CD14-positive monocyte (primary cell): ENCODE data around the gene RUVBL1. TPM values are rescaled to one million over a fixed set of nuclear protein-coding genes. Genes with fewer than 3 reads are reported as not detected.

Source experiments
- DNase-seq, 3 donors: peaks; one replicate each; pipeline ENCODE4 v3.0.0-alpha.2; 2011 to 2022
- H2AFZ ChIP-seq: 2 replicates; pipeline ENCODE4 v1.6.0; 2012; ENCODE audit warnings: mild to moderate bottlenecking, low read depth, low read length, inconsistent platforms; ENCODE audit not compliant: insufficient read depth, poor library complexity, severe bottlenecking
- H3K27ac ChIP-seq, 2 donors: 1 replicate in 1 of 2; 2 replicates in 1 of 2; pipeline ENCODE4 v1.5.1; 2012 to 2013; ENCODE audit warnings: low read length in 2 of 2, control low read depth in 1 of 2, inconsistent platforms in 1 of 2, low read depth in 1 of 2, mild to moderate bottlenecking in 1 of 2
- H3K27me3 ChIP-seq, 2 donors: one replicate each; pipeline versions ENCODE4 v1.6.0 to v1.6.1; 2011 to 2013; ENCODE audit warnings: low read length in 2 of 2; ENCODE audit not compliant: control insufficient read depth in 2 of 2, insufficient read depth in 2 of 2
- H3K36me3 ChIP-seq, 2 donors: replicated peaks in 1 of 2; 1 replicate in 1 of 2; 2 replicates in 1 of 2; pipeline versions ENCODE4 v1.5.1 to v1.6.1; 2012 to 2013; ENCODE audit warnings: low read length in 2 of 2, control low read depth in 1 of 2, inconsistent platforms in 1 of 2, mild to moderate bottlenecking in 1 of 2; ENCODE audit not compliant: insufficient read depth in 2 of 2, control insufficient read depth in 1 of 2
- H3K4me1 ChIP-seq, 2 donors: 1 replicate in 1 of 2; 2 replicates in 1 of 2; pipeline versions ENCODE4 v1.5.1 to v1.6.1; 2012 to 2013; ENCODE audit warnings: low read length in 2 of 2, control low read depth in 1 of 2, inconsistent platforms in 1 of 2, mild to moderate bottlenecking in 1 of 2, moderate library complexity in 1 of 2; ENCODE audit not compliant: insufficient read depth in 2 of 2, control insufficient read depth in 1 of 2
- H3K4me2 ChIP-seq: replicated peaks from 2 replicates; pipeline ENCODE3; 2012; ENCODE audit warnings: low read length, moderate library complexity, mild to moderate bottlenecking; ENCODE audit not compliant: poor library complexity, severe bottlenecking; ENCODE audit errors: extremely low read depth
- H3K4me3 ChIP-seq, 3 experiments: fragments of 200-600 bp in 1 of 3; sonication (generic) in 1 of 3; replicated peaks in 1 of 3; 1 replicate in 2 of 3; 2 replicates in 1 of 3; pipeline ENCODE4 v1.5.1; 2011 to 2013; ENCODE audit warnings: low read length in 3 of 3, mild to moderate bottlenecking in 3 of 3, control low read depth in 2 of 3, low read depth in 2 of 3, inconsistent platforms in 1 of 3, moderate library complexity in 1 of 3
- H3K79me2 ChIP-seq: 2 replicates; pipeline ENCODE4 v1.6.0; 2012; ENCODE audit warnings: mild to moderate bottlenecking, control low read depth, inconsistent platforms, low read length, moderate library complexity; ENCODE audit not compliant: insufficient read depth
- H3K9ac ChIP-seq: 2 replicates; pipeline ENCODE4 v1.6.0; 2017; ENCODE audit warnings: low read length, mild to moderate bottlenecking; ENCODE audit not compliant: insufficient read depth, poor library complexity, severe bottlenecking
- H3K9me3 ChIP-seq, 2 donors: replicated peaks in 1 of 2; 1 replicate in 1 of 2; 2 replicates in 1 of 2; pipeline versions ENCODE4 v1.5.1 to v1.6.1; 2012 to 2013; ENCODE audit warnings: low read length in 2 of 2, control low read depth in 1 of 2; ENCODE audit not compliant: control insufficient read depth in 1 of 2, insufficient read depth in 1 of 2
- H4K20me1 ChIP-seq: 2 replicates; pipeline ENCODE4 v1.6.0; 2012; ENCODE audit warnings: mild to moderate bottlenecking, low read length, control low read depth, moderate library complexity; ENCODE audit not compliant: insufficient read depth
- H3K27ac Mint-ChIP-seq, 7 donors: one replicate each; pipeline ENCODE4 v1.8.0; 2020; ENCODE audit warnings: mild to moderate bottlenecking in 7 of 7, mixed read lengths in 7 of 7, moderate library complexity in 6 of 7, inconsistent platforms in 2 of 7
- H3K27me3 Mint-ChIP-seq, 3 donors: one replicate each; pipeline ENCODE4 v1.8.0; 2021 to 2022; ENCODE audit warnings: low read depth in 3 of 3, mild to moderate bottlenecking in 3 of 3, mixed read lengths in 3 of 3, moderate library complexity in 3 of 3, inconsistent platforms in 1 of 3
- H3K36me3 Mint-ChIP-seq, 2 donors: one replicate each; pipeline ENCODE4 v1.8.0; 2020; ENCODE audit warnings: mixed read lengths in 2 of 2, inconsistent platforms in 1 of 2, mild to moderate bottlenecking in 1 of 2
- H3K4me1 Mint-ChIP-seq: one replicate; pipeline ENCODE4 v1.8.0; 2020; ENCODE audit warnings: mild to moderate bottlenecking, mixed read lengths
- H3K4me3 Mint-ChIP-seq, 2 donors: one replicate each; pipeline ENCODE4 v1.8.0; 2020; ENCODE audit warnings: mild to moderate bottlenecking in 2 of 2, mixed read lengths in 2 of 2, moderate library complexity in 1 of 2
- H3K9me3 Mint-ChIP-seq, 7 donors: one replicate each; pipeline ENCODE4 v1.8.0; 2020 to 2022; ENCODE audit warnings: mixed read lengths in 7 of 7, mild to moderate bottlenecking in 6 of 7, moderate library complexity in 6 of 7, inconsistent platforms in 2 of 7
- WGBS: methylation state at CpG from one replicate; pipeline ENCODE4 v1.1.5; 2013; ENCODE audit warnings: missing lambda C conversion rate; ENCODE audit not compliant: insufficient coverage; 5-methylcytosine and 5-hydroxymethylcytosine counted together
- intact Hi-C, 2 donors: fragments of 100-400 bp; cut with micrococcal nuclease; formaldehyde crosslinking; loops; one replicate each; pipeline versions ENCODE4 v1.15.0 to v1.15.1; 2023
- polyA plus RNA-seq, 3 donors: library from polyadenylated mRNA; depleted of rRNA in 1 of 3; unstranded in 2 of 3; stranded (reverse) in 1 of 3; fragments of 300-500 nt in 2 of 3; fragments of >200 nt in 1 of 3; fragmentation: Illumina TruSeq in 2 of 3; gene quantifications; 1 replicate in 2 of 3; 2 replicates in 1 of 3; pipeline ENCODE4 v1.2.3, GENCODE V29; 2012 to 2021
- TF ChIP-seq, protein P1 (sequence below): fragments of 200-600 bp; IDR thresholded peaks from one replicate; pipeline ENCODE4 v1.8.0; 2022; ENCODE audit warnings: antibody characterized with exemption, mild to moderate bottlenecking

RUVBL1 gene
- polyA plus RNA-seq, 3 donors = 11.0 to 16.2 (median 14.4) TPM

DNA sequence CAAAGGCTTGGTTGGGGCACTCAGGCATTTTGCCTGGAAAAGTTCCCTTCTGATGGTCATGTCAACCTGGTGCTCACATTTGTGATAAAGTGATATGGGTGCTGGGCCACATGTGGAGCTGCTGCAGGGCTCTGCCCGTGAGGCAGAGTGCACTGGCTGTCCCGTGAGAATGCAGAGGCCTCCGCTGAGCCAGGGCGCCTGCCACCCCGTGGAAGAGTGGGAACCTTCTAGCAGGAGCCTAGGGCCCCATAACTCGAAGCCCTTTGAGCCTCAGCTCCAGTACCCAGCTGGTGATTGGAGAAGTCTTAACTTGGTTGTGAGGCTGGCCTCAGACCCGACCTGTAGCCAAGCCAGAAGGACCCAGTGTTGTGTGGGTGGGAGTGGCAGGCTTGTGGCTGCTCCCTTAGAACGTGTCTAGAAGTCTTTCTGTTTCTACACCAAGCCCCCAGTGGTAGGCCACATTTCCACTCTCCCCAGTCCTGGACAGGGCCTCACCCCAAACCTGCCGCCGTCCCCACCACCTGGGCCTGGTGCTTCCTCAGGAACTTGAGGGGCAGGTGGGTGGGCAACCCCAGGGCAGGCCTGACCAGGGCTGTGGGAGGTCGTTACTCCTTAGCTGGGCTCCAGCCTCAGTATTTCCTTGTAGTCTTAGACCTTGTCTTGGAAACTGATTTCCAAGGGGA, 51.7 kb downstream of the RUVBL1 start:
- no peaks in the 10 kb centered on the region for H3K9me3 Mint-ChIP-seq
- intact Hi-C loops = loop anchor here in 1 of 2 donors (10.0 kb wide), 4 partner anchors 397 to 543 kb away; partner anchors contain the start of gene ABTB1
- 87% methylated on average over 8 of the region's 11 CpGs for WGBS
- Histone ChIP-seq H3K4me1 (peaks cover 22 to 40% of the 10 kb centered on the region in 2 donors), H3K4me3 (no peak overlapping the region), H3K9me3 (no peaks in the 10 kb centered on the region), H4K20me1 (peaks cover 67% of the 10 kb centered on the region), H2AFZ (no peak overlapping the region), H3K9ac (no peak overlapping the region), H3K4me2 (no peak overlapping the region), H3K79me2 (peaks cover 19% of the 10 kb centered on the region), H3K27me3 (no peaks in the 10 kb centered on the region), H3K36me3 (peaks cover 59 to 61% of the 10 kb centered on the region in 2 donors), H3K27ac (peak overlapping the region in 1 of 2 donors; percentile 35)
- H3K36me3 Mint-ChIP-seq = peaks cover 43 to 60% of the 10 kb centered on the region in 2 donors
- DNase-seq = no peak
- H3K4me3 Mint-ChIP-seq = no peak overlapping the region
- H3K27ac Mint-ChIP-seq = peak overlapping the region in 1 of 7 donors; percentile 74
- peaks cover 0 to 2% (median 0%) of the 10 kb centered on the region in 3 donors for H3K27me3 Mint-ChIP-seq
- H3K4me1 Mint-ChIP-seq = peaks cover 26% of the 10 kb centered on the region
- TF ChIP-seq, protein P1, sequence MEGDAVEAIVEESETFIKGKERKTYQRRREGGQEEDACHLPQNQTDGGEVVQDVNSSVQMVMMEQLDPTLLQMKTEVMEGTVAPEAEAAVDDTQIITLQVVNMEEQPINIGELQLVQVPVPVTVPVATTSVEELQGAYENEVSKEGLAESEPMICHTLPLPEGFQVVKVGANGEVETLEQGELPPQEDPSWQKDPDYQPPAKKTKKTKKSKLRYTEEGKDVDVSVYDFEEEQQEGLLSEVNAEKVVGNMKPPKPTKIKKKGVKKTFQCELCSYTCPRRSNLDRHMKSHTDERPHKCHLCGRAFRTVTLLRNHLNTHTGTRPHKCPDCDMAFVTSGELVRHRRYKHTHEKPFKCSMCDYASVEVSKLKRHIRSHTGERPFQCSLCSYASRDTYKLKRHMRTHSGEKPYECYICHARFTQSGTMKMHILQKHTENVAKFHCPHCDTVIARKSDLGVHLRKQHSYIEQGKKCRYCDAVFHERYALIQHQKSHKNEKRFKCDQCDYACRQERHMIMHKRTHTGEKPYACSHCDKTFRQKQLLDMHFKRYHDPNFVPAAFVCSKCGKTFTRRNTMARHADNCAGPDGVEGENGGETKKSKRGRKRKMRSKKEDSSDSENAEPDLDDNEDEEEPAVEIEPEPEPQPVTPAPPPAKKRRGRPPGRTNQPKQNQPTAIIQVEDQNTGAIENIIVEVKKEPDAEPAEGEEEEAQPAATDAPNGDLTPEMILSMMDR = no peak

- WGBS = 97% methylated on average over 10 of the region's 13 CpGs
- Histone ChIP-seq H4K20me1 (peaks cover 75% of the 10 kb centered on the region), H3K27ac (peak overlapping the region in 1 of 2 donors; percentile 35), H3K9ac (no peak overlapping the region), H3K9me3 (no peaks in the 10 kb centered on the region), H3K36me3 (peaks cover 67 to 70% of the 10 kb centered on the region in 2 donors), H3K4me3 (no peak overlapping the region), H2AFZ (no peak overlapping the region), H3K27me3 (no peaks in the 10 kb centered on the region), H3K79me2 (peaks cover 23% of the 10 kb centered on the region), H3K4me2 (no peak overlapping the region), H3K4me1 (peaks cover 15 to 31% of the 10 kb centered on the region in 2 donors)
- Mint-ChIP-seq H3K27me3 (peaks cover 0 to under 1% (median 0%) of the 10 kb centered on the region in 3 donors), H3K27ac (peak overlapping the region in 2 of 7 donors; percentile 18 to 70), H3K9me3 (no peaks in the 10 kb centered on the region), H3K36me3 (peaks cover 52 to 68% of the 10 kb centered on the region in 2 donors), H3K4me3 (no peak overlapping the region), H3K4me1 (peaks cover 24% of the 10 kb centered on the region)
- DNase-seq = no peak
- intact Hi-C loops = loop anchor here in 1 of 2 donors (10.0 kb wide), 4 partner anchors 396 to 544 kb away; partner anchors contain the start of gene ABTB1
- TF ChIP-seq, protein P1 = no peak
Observed at GRCh38 chr3:128070898-128071591, 52.6 kb downstream of the RUVBL1 start.
